Measurements from ENCODE around the gene LMCD1. TPM values are rescaled to one million over a fixed set of nuclear protein-coding genes. Genes with fewer than 3 reads are reported as not detected.

Gene LMCD1
- polyA plus RNA-seq, 3 donors = 0.09 to 0.51 TPM; not detected in 1

- TF ChIP-seq CTCF (IDR thresholded peaks at IDR 0.05) = no peak
- Histone ChIP-seq H3K79me2 (ENCODE audit: insufficient read depth, low read length) (no peaks in the 10 kb centered on the region), H3K27me3 (ENCODE audit: control insufficient read depth in 2 of 2, insufficient read depth in 2 of 2, low read length in 2 of 2) (no peaks in the 10 kb centered on the region), H2AFZ (ENCODE audit: insufficient read depth, low read depth, low read length, poor library complexity, severe bottlenecking) (no peak overlapping the region), H3K9me3 (replicated peaks in 1 of 2; ENCODE audit: control insufficient read depth in 1 of 2, insufficient read depth in 1 of 2, low read length in 2 of 2) (no peaks in the 10 kb centered on the region), H3K4me3 (replicated peaks in 1 of 3; ENCODE audit: low read depth in 2 of 3, low read length in 3 of 3) (no peak overlapping the region), H3K4me2 (replicated peaks; ENCODE audit: extremely low read depth, low read length, poor library complexity, severe bottlenecking) (no peak overlapping the region), H3K4me1 (ENCODE audit: control insufficient read depth in 1 of 2, insufficient read depth in 2 of 2, low read length in 2 of 2) (no peaks in the 10 kb centered on the region), H3K9ac (ENCODE audit: insufficient read depth, low read length, poor library complexity, severe bottlenecking) (no peak overlapping the region), H4K20me1 (ENCODE audit: insufficient read depth, low read length) (no peaks in the 10 kb centered on the region), H3K27ac (ENCODE audit: low read depth in 1 of 2, low read length in 2 of 2) (no peak overlapping the region), H3K36me3 (replicated peaks in 1 of 2; ENCODE audit: control insufficient read depth in 1 of 2, insufficient read depth in 2 of 2, low read length in 2 of 2) (no peaks in the 10 kb centered on the region)
- DNase-seq = no peak
- H3K36me3 Mint-ChIP-seq = no peaks in the 10 kb centered on the region
- peaks cover 0 to 8% (median 3%) of the 10 kb centered on the region in 7 donors for H3K9me3 Mint-ChIP-seq
- intact Hi-C loops (cut with micrococcal nuclease) = no loop called here
- H3K27me3 Mint-ChIP-seq (ENCODE audit: low read depth in 3 of 3) = peaks cover 0 to 3% (median 0%) of the 10 kb centered on the region in 3 donors
- 100% methylated on average over 1 of the region's 3 CpGs for WGBS (ENCODE audit: insufficient coverage)
- H3K4me3 Mint-ChIP-seq = no peak overlapping the region
- H3K27ac Mint-ChIP-seq = peak overlapping the region in 1 of 7 donors; percentile 19
- H3K4me1 Mint-ChIP-seq = no peaks in the 10 kb centered on the region
Measured at GRCh38 chr3:8456412-8456811, 45.2 kb upstream of the LMCD1 start.

- H3K27ac Mint-ChIP-seq = peak overlapping the region in 1 of 7 donors; percentile 66
- Histone ChIP-seq H3K36me3 (replicated peaks in 1 of 2; ENCODE audit: control insufficient read depth in 1 of 2, insufficient read depth in 2 of 2, low read length in 2 of 2) (no peaks in the 10 kb centered on the region), H3K4me3 (replicated peaks in 1 of 3; ENCODE audit: low read depth in 2 of 3, low read length in 3 of 3) (no peak overlapping the region), H3K27ac (ENCODE audit: low read depth in 1 of 2, low read length in 2 of 2) (no peak overlapping the region), H3K9ac (ENCODE audit: insufficient read depth, low read length, poor library complexity, severe bottlenecking) (no peak overlapping the region), H3K9me3 (replicated peaks in 1 of 2; ENCODE audit: control insufficient read depth in 1 of 2, insufficient read depth in 1 of 2, low read length in 2 of 2) (no peaks in the 10 kb centered on the region), H3K4me2 (replicated peaks; ENCODE audit: extremely low read depth, low read length, poor library complexity, severe bottlenecking) (no peak overlapping the region), H3K27me3 (ENCODE audit: control insufficient read depth in 2 of 2, insufficient read depth in 2 of 2, low read length in 2 of 2) (no peaks in the 10 kb centered on the region), H3K4me1 (ENCODE audit: control insufficient read depth in 1 of 2, insufficient read depth in 2 of 2, low read length in 2 of 2) (no peaks in the 10 kb centered on the region), H3K79me2 (ENCODE audit: insufficient read depth, low read length) (no peaks in the 10 kb centered on the region), H4K20me1 (ENCODE audit: insufficient read depth, low read length) (no peaks in the 10 kb centered on the region), H2AFZ (ENCODE audit: insufficient read depth, low read depth, low read length, poor library complexity, severe bottlenecking) (no peak overlapping the region)
- peaks cover 0 to 8% (median 3%) of the 10 kb centered on the region in 7 donors for H3K9me3 Mint-ChIP-seq
- H3K4me3 Mint-ChIP-seq = no peak overlapping the region
- TF ChIP-seq CTCF (IDR thresholded peaks at IDR 0.05) = no peak
- H3K36me3 Mint-ChIP-seq = no peaks in the 10 kb centered on the region
- intact Hi-C loops (cut with micrococcal nuclease) = no loop called here
- H3K27me3 Mint-ChIP-seq (ENCODE audit: low read depth in 3 of 3) = peaks cover 0 to 3% (median 0%) of the 10 kb centered on the region in 3 donors
- no peaks in the 10 kb centered on the region for H3K4me1 Mint-ChIP-seq
- DNase-seq = no peak
- no CpG with 5 or more reads among the region's 1 CpG for WGBS (ENCODE audit: insufficient coverage)
Measured at GRCh38 chr3:8457039-8457438, 44.6 kb upstream of the LMCD1 start.

All from CD14-positive monocyte (primary cell).